Ovary (tissue), 9 donors: Measurements from ENCODE around the gene MYO5B. TPM values are rescaled to one million over a fixed set of nuclear protein-coding genes. Genes with fewer than 3 reads are reported as not detected.

Source experiments
- DNase-seq, 5 donors: peaks; one replicate each; pipeline ENCODE4 v3.0.0-alpha.2; 2019 to 2020
- H3K27ac ChIP-seq, 2 donors: fragments of 200-600 bp; one replicate each; pipeline versions ENCODE4 v1.5.1 to v1.8.0; 2019 to 2022
- H3K27me3 ChIP-seq: fragments of 200-600 bp; one replicate; pipeline ENCODE4 v1.8.0; 2022
- H3K36me3 ChIP-seq: fragments of 200-600 bp; sonication (generic); one replicate; pipeline ENCODE4 v1.5.1; 2019
- H3K4me1 ChIP-seq: one replicate; pipeline ENCODE4 v1.8.1; 2013; ENCODE audit warnings: mild to moderate bottlenecking, moderate library complexity; ENCODE audit not compliant: insufficient read depth
- H3K4me3 ChIP-seq: fragments of 200-600 bp; sonication (generic); one replicate; pipeline ENCODE4 v1.5.1; 2017
- H3K9me3 ChIP-seq, 2 donors: fragments of 200-600 bp in 1 of 2; sonication (generic) in 1 of 2; one replicate each; pipeline versions ENCODE4 v1.5.1 to v1.8.1; 2013 to 2019; ENCODE audit warnings: mild to moderate bottlenecking in 1 of 2, moderate library complexity in 1 of 2
- EP300 ChIP-seq: sonication (generic); formaldehyde crosslinking; IDR thresholded peaks from one replicate; pipeline ENCODE4 v1.6.1; 2017; ENCODE audit warnings: antibody characterized with exemption
- POLR2A ChIP-seq: fragments of 450-650 bp; IDR thresholded peaks from one replicate; pipeline ENCODE4 v1.6.1; 2017; ENCODE audit warnings: antibody characterized with exemption, mild to moderate bottlenecking, moderate library complexity
- WGBS, 3 donors: extraction: QIAGEN DNeasy Blood & Tissue Kit in 1 of 3; methylation state at CpG; one replicate each; pipeline versions ENCODE4 v1.1.5 to v1.1.7; 2013 to 2017; 5-methylcytosine and 5-hydroxymethylcytosine counted together
- intact Hi-C, 4 donors: fragments of 100-400 bp; cut with DNase I; formaldehyde crosslinking; loops; one replicate each; pipeline versions ENCODE4 v1.11.0 to v1.15.1; 2022 to 2023
- polyA plus RNA-seq, 2 donors: library from polyadenylated mRNA; stranded (reverse); fragments of 200-250 nt in 1 of 2; fragments of 350-450 nt in 1 of 2; fragmentation: Illumina TruSeq in 1 of 2; extraction: RNeasy Lipid Tissue Mini Kit (QIAGEN cat#74804) in 1 of 2; gene quantifications; one replicate each; pipeline ENCODE4 v1.2.3, GENCODE V29; 2013 to 2014
- total RNA-seq, 7 donors: library from RNA; depleted of rRNA in 2 of 7; stranded (reverse); fragments of >200 nt in 2 of 7; fragmentation: NEBNext Ultra II Directional in 3 of 7; extraction: Animal tissue kit (Norgen Biotek cat#: 25700) in 3 of 7; gene quantifications; one replicate each; pipeline versions ENCODE4 v1.1.0 to v1.2.4, GENCODE V29; 2016 to 2023
- TF ChIP-seq, protein P1 (sequence below), 3 donors: fragments of 450-650 bp in 2 of 3; fragments of 200-600 bp in 1 of 3; IDR thresholded peaks; one replicate each; pipeline versions ENCODE4 v1.5.1 to v1.8.0; 2016 to 2022; ENCODE audit warnings: antibody characterized with exemption in 3 of 3, mild to moderate bottlenecking in 1 of 3
- donor health status: DM: no; HTN: no; CAD: no; lungs with moderate emphysema.
- donor health status: DM: no; HTN: no; CAD: no.
- donor health status: Bipolar disorder and iron deficiency.
- donor health status: DM: yes; HTN: yes; CAD: no.
- donor health status: DM: no; HTN: no; CAD: no.
- donor health status: DM: yes; HTN: yes; CAD: no.

The MYO5B gene
- total and polyA plus RNA-seq, 9 donors: 0.25 to 25.5 (median 1.5) TPM

GRCh38 chr18:49933530-49934128 is 261.3 kb downstream of the MYO5B start:
- H3K9me3 ChIP-seq: no peaks in the 10 kb centered on the region
- H3K4me3 ChIP-seq: no peak overlapping the region
- no peak for DNase-seq
- TF ChIP-seq, protein P1, sequence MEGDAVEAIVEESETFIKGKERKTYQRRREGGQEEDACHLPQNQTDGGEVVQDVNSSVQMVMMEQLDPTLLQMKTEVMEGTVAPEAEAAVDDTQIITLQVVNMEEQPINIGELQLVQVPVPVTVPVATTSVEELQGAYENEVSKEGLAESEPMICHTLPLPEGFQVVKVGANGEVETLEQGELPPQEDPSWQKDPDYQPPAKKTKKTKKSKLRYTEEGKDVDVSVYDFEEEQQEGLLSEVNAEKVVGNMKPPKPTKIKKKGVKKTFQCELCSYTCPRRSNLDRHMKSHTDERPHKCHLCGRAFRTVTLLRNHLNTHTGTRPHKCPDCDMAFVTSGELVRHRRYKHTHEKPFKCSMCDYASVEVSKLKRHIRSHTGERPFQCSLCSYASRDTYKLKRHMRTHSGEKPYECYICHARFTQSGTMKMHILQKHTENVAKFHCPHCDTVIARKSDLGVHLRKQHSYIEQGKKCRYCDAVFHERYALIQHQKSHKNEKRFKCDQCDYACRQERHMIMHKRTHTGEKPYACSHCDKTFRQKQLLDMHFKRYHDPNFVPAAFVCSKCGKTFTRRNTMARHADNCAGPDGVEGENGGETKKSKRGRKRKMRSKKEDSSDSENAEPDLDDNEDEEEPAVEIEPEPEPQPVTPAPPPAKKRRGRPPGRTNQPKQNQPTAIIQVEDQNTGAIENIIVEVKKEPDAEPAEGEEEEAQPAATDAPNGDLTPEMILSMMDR (IDR thresholded peaks at IDR 0.05): no peak
- no peak for TF ChIP-seq POLR2A
- TF ChIP-seq EP300: no peak
- 75 to 91% (median 84%) methylated on average over 3 of the region's 3 CpGs for WGBS, 3 donors
- intact Hi-C loops: no loop called here
- H3K27me3 ChIP-seq: no peaks in the 10 kb centered on the region
- H3K4me1 ChIP-seq: no peaks in the 10 kb centered on the region
- H3K36me3 ChIP-seq: no peaks in the 10 kb centered on the region
- no peak overlapping the region for H3K27ac ChIP-seq

GRCh38 chr18:49931760-49932159 is 263.2 kb downstream of the MYO5B start:
- H3K27ac ChIP-seq: no peak overlapping the region
- DNase-seq: no peak
- H3K9me3 ChIP-seq: no peaks in the 10 kb centered on the region
- no peak overlapping the region for H3K4me3 ChIP-seq
- no peaks in the 10 kb centered on the region for H3K27me3 ChIP-seq
- H3K36me3 ChIP-seq: no peaks in the 10 kb centered on the region
- intact Hi-C loops: no loop called here
- H3K4me1 ChIP-seq: no peaks in the 10 kb centered on the region
- 80 to 90% (median 89%) methylated on average over 4 of the region's 4 CpGs for WGBS, 3 donors
- TF ChIP-seq EP300 (no peak), POLR2A (no peak)
- TF ChIP-seq, protein P1 (IDR thresholded peaks at IDR 0.05): no peak

- Histone ChIP-seq H3K36me3 (no peaks in the 10 kb centered on the region), H3K27ac (no peak overlapping the region), H3K4me1 (no peaks in the 10 kb centered on the region), H3K27me3 (no peaks in the 10 kb centered on the region), H3K9me3 (no peaks in the 10 kb centered on the region), H3K4me3 (no peak overlapping the region)
- no peak for DNase-seq
- TF ChIP-seq POLR2A: no peak
- WGBS, 3 donors: 40 to 52% (median 50%) methylated on average over 5 of the region's 5 CpGs
- intact Hi-C loops: no loop called here
Measured at GRCh38 chr18:49931179-49931578, 263.8 kb downstream of the MYO5B start.

- H3K27ac ChIP-seq: no peak overlapping the region
- WGBS, 3 donors: 29 to 38% (median 34%) methylated on average over 5 of the region's 5 CpGs
- TF ChIP-seq, protein P1 (IDR thresholded peaks at IDR 0.05): no peak
- no peak for TF ChIP-seq POLR2A
- no peak for TF ChIP-seq EP300
- no peaks in the 10 kb centered on the region for H3K27me3 ChIP-seq
- no peaks in the 10 kb centered on the region for H3K4me1 ChIP-seq
- no peaks in the 10 kb centered on the region for H3K36me3 ChIP-seq
- no peak for DNase-seq
- intact Hi-C loops: no loop called here
- H3K9me3 ChIP-seq: no peaks in the 10 kb centered on the region
- H3K4me3 ChIP-seq: no peak overlapping the region
Measured at GRCh38 chr18:49926106-49926745, 268.7 kb downstream of the MYO5B start.

- Histone ChIP-seq H3K4me1 (no peaks in the 10 kb centered on the region), H3K27me3 (no peaks in the 10 kb centered on the region), H3K36me3 (no peaks in the 10 kb centered on the region), H3K4me3 (no peak overlapping the region), H3K9me3 (no peaks in the 10 kb centered on the region), H3K27ac (no peak overlapping the region)
- intact Hi-C loops: no loop called here
- TF ChIP-seq POLR2A (no peak), EP300 (no peak)
- TF ChIP-seq, protein P1 (IDR thresholded peaks at IDR 0.05): no peak
- WGBS, 3 donors: 42 to 53% (median 52%) methylated on average over 2 of the region's 2 CpGs
- no peak for DNase-seq
Measured at GRCh38 chr18:49924293-49924983, 270.5 kb downstream of the MYO5B start.
